Activated naive CD4-positive, alpha-beta T cell treated with anti-CD3 and anti-CD28 coated beads for 36 hours (primary cell): ENCODE measurements around the gene AKAP8. TPM values are rescaled to one million over a fixed set of nuclear protein-coding genes. Genes with fewer than 3 reads are reported as not detected.

Source experiments
- CTCF ChIA-PET: fragments of 350-600 bp; sonication (Branson Sonifier 250); formaldehyde crosslinking; loops from one replicate; lab custom pipeline; 2021; ENCODE audit warnings: antibody characterized with exemption; lab: Charles Lee
- DNase-seq: peaks from one replicate; pipeline ENCODE4 v3.0.0-alpha.2; 2020
- H3K27ac Mint-ChIP-seq: one replicate; pipeline ENCODE4 v1.8.0; 2021; ENCODE audit warnings: mild to moderate bottlenecking, mixed read lengths
- H3K27me3 Mint-ChIP-seq: one replicate; pipeline ENCODE4 v1.8.0; 2021; ENCODE audit warnings: low read depth, mixed read lengths
- H3K36me3 Mint-ChIP-seq: one replicate; pipeline ENCODE4 v1.8.0; 2021; ENCODE audit warnings: low read depth, mixed read lengths
- H3K4me1 Mint-ChIP-seq: one replicate; pipeline ENCODE4 v1.8.0; 2021; ENCODE audit warnings: low read depth, mixed read lengths
- H3K4me3 Mint-ChIP-seq: one replicate; pipeline ENCODE4 v1.8.0; 2021; ENCODE audit warnings: mild to moderate bottlenecking, moderate library complexity, mixed read lengths
- H3K9me3 Mint-ChIP-seq: one replicate; pipeline ENCODE4 v1.8.0; 2021; ENCODE audit warnings: mixed read lengths
- intact Hi-C: fragments of 100-400 bp; cut with micrococcal nuclease; formaldehyde crosslinking; loops from one replicate; pipeline ENCODE4 v1.15.1; 2023
- total RNA-seq, 2 experiments: library from RNA; stranded (reverse); gene quantifications; one replicate each; pipeline ENCODE4 v1.2.3, GENCODE V29; 2021

The AKAP8 gene
- total RNA-seq, 2 experiments from 2014 or later = 27.1 to 30.3 TPM

- Mint-ChIP-seq H3K4me1 (peaks cover 36% of the 10 kb centered on the region), H3K9me3 (no peaks in the 10 kb centered on the region), H3K27me3 (no peaks in the 10 kb centered on the region), H3K4me3 (no peak overlapping the region), H3K36me3 (peaks cover 9% of the 10 kb centered on the region), H3K27ac (no peak overlapping the region)
- intact Hi-C loops = no loop called here
- CTCF ChIA-PET = no interaction called here
- DNase-seq = no peak
Observed at GRCh38 chr19:15381429-15381828, 1.8 kb upstream of the AKAP8 start.

DNA sequence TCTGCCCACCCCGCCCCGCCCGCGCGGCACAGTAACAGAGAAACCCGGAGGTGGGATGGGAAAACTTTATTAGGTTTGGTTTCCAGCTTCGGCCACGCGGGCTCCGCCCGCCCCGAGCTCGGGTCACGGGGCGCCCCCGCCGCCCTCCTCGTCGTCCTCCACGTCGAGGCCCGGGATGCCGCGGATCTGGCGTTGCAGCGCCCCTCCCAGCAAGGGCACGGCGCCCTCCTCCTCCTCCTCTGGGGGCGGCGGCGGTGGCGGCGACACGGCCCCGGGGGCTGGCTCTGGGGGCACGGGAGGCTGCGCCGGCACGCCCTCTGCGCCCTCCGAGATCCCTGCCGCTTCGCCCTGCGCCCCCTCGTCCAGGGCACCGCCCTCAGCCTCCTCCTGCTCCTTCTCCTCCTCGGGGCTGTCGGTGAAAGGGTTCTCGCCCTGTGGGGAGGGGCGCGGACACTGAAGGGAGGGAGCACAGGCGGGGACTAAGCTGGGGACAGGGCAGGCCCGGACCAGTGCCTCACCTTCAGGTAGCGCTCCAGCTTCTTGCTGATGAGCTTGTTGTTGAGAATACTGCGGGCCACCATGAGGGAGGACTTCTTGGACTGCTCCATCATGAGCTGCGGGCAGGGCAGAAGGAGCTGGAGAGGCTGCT is 536 bp upstream of the AKAP8 start:
- Mint-ChIP-seq H3K27ac (peak overlapping the region; percentile 80), H3K36me3 (peaks cover 10% of the 10 kb centered on the region), H3K4me1 (peaks cover 42% of the 10 kb centered on the region), H3K9me3 (no peaks in the 10 kb centered on the region), H3K4me3 (peak overlapping the region; percentile 93), H3K27me3 (no peaks in the 10 kb centered on the region)
- intact Hi-C loops = loop anchor here (1.0 to 10.0 kb wide), 10 partner anchors 39 to 688 kb away; partner anchors contain the start of genes BRD4, RASAL3 and ZNF333
- peak; percentile 37 for DNase-seq
- CTCF ChIA-PET = interaction anchor here (0.9 to 3.8 kb wide), 8 partner anchors 12 to 288 kb away, joined by 3 to 21 read pairs (median 3); partner anchors contain the start of gene AKAP8L

- peaks cover 10% of the 10 kb centered on the region for H3K36me3 Mint-ChIP-seq
Observed at GRCh38 chr19:15378534-15379082, 979 bp downstream of the AKAP8 start.

DNA sequence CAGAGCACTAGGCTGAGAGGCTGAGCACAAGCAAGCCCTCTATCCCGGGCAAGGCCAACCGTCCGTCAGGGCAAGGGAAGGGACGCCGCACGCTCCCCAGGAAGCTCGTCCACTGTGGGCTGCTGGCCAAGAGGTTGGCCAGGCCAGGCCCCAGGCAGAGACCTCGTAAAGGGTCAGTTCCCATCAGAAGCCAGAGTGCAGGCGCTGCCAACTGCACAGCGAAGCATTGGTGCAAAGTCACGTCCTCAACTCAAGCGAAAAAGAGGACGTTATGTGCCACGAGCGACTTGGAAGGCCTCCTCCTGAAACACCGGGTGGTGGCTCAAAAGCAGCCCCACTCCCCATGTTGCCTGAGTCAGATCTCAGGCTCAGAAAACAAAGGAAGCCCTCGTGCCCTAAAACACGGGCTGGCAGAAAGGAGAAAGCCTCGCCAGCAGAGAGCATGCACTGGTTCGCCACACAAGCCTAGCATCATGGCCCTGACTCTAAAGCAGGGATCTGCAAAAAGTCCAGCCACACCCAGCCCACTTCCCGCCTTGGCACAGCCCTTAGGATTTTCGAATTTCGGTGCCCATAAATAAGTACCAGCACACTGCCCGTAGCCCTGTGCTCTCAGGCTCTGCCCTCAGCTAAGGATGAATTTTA is 4.7 kb downstream of the AKAP8 start:
- Mint-ChIP-seq H3K4me1 (peaks cover 37% of the 10 kb centered on the region), H3K4me3 (no peak overlapping the region), H3K27ac (no peak overlapping the region), H3K9me3 (no peaks in the 10 kb centered on the region), H3K36me3 (peaks cover 21% of the 10 kb centered on the region), H3K27me3 (no peaks in the 10 kb centered on the region)
- DNase-seq = no peak
- CTCF ChIA-PET = no interaction called here
- intact Hi-C loops = loop anchor here (5.0 to 10.0 kb wide), 2 partner anchors 200 to 683 kb away; partner anchors contain the start of gene ZNF333

More at GRCh38 chr19:15378534-15379082, 979 bp downstream of the AKAP8 start:
- CTCF ChIA-PET = interaction anchor here (0.8 to 3.8 kb wide), 5 partner anchors 13 to 177 kb away, joined by 3 to 21 read pairs (median 6); partner anchors contain the start of gene AKAP8L
- peaks cover 49% of the 10 kb centered on the region for H3K4me1 Mint-ChIP-seq
- H3K9me3 Mint-ChIP-seq = no peaks in the 10 kb centered on the region
- H3K27me3 Mint-ChIP-seq = no peaks in the 10 kb centered on the region
- H3K4me3 Mint-ChIP-seq = peak overlapping the region; percentile 93
- peak overlapping the region; percentile 91 for H3K27ac Mint-ChIP-seq
- peak; percentile 66 for DNase-seq
- intact Hi-C loops = loop anchor here (1.0 to 10.0 kb wide), 10 partner anchors 41 to 686 kb away; partner anchors contain the start of genes BRD4, RASAL3 and ZNF333

- DNase-seq = no peak
- Mint-ChIP-seq H3K4me1 (peaks cover 37% of the 10 kb centered on the region), H3K27ac (no peak overlapping the region), H3K27me3 (no peaks in the 10 kb centered on the region), H3K36me3 (peaks cover 21% of the 10 kb centered on the region), H3K9me3 (no peaks in the 10 kb centered on the region), H3K4me3 (no peak overlapping the region)
- intact Hi-C loops = loop anchor here (10.0 kb wide), 1 partner anchor 199 kb away; no protein-coding TSS in a partner anchor
- CTCF ChIA-PET = no interaction called here
Observed at GRCh38 chr19:15374105-15374651, 5.4 kb downstream of the AKAP8 start.

GRCh38 chr19:15373644-15374043 is 5.9 kb downstream of the AKAP8 start:
- DNase-seq = no peak
- Mint-ChIP-seq H3K4me3 (no peak overlapping the region), H3K27ac (no peak overlapping the region), H3K9me3 (no peaks in the 10 kb centered on the region), H3K4me1 (peaks cover 37% of the 10 kb centered on the region), H3K36me3 (peaks cover 25% of the 10 kb centered on the region), H3K27me3 (no peaks in the 10 kb centered on the region)
- CTCF ChIA-PET = no interaction called here
- intact Hi-C loops = loop anchor here (10.0 kb wide), 1 partner anchor 199 kb away; no protein-coding TSS in a partner anchor

DNA sequence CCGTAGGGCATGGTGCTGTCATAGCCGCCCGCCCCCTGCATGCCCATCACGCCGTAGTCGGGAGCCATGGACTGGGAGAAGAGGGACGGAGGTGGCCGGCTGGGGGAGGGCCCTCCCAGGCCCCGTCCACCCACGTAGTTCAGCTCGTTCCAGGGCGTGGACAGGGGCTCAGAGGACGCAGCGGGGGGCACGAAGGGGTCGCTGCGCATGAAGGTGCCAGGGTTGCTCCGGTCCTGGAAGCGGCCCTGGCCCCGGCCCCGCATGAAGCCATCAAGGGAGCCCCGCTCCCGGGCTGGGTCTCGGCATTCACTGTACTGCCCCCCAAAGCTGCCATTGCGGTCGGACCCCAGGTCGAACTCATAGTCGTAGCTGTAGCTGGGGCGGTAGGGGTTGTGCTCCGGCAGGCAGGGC is 6.7 kb downstream of the AKAP8 start:
- H3K36me3 Mint-ChIP-seq = peaks cover 22% of the 10 kb centered on the region
- CTCF ChIA-PET = no interaction called here
- peaks cover 32% of the 10 kb centered on the region for H3K4me1 Mint-ChIP-seq
- H3K27ac Mint-ChIP-seq = no peak overlapping the region
- no peaks in the 10 kb centered on the region for H3K27me3 Mint-ChIP-seq
- DNase-seq = no peak
- no peaks in the 10 kb centered on the region for H3K9me3 Mint-ChIP-seq
- intact Hi-C loops = loop anchor here (10.0 kb wide), 1 partner anchor 198 kb away; no protein-coding TSS in a partner anchor
- H3K4me3 Mint-ChIP-seq = no peak overlapping the region

DNA sequence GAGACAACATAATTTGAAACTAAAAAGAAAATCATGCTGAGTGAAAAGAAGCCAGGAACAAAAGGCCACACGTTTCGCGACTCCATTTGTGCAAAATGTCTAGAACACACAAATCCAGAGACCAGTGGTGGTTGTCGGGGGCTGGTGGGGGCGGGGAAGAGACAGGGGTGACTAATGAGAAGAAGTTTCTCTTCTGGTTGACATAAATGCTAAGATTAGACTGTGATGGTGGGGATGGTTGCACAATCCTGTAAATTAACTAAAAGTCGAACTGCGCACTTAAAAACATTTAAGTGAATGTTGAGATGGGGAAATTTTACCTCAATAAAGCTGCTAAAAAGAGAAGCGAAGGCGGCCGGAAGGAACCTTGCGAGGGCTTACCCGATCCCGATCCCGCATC is 7.1 kb downstream of the AKAP8 start:
- Mint-ChIP-seq H3K9me3 (no peaks in the 10 kb centered on the region), H3K4me3 (no peak overlapping the region), H3K4me1 (peaks cover 27% of the 10 kb centered on the region), H3K27me3 (no peaks in the 10 kb centered on the region), H3K27ac (no peak overlapping the region), H3K36me3 (peaks cover 25% of the 10 kb centered on the region)
- intact Hi-C loops = loop anchor here (10.0 kb wide), 1 partner anchor 198 kb away; no protein-coding TSS in a partner anchor
- CTCF ChIA-PET = no interaction called here
- DNase-seq = no peak

DNA sequence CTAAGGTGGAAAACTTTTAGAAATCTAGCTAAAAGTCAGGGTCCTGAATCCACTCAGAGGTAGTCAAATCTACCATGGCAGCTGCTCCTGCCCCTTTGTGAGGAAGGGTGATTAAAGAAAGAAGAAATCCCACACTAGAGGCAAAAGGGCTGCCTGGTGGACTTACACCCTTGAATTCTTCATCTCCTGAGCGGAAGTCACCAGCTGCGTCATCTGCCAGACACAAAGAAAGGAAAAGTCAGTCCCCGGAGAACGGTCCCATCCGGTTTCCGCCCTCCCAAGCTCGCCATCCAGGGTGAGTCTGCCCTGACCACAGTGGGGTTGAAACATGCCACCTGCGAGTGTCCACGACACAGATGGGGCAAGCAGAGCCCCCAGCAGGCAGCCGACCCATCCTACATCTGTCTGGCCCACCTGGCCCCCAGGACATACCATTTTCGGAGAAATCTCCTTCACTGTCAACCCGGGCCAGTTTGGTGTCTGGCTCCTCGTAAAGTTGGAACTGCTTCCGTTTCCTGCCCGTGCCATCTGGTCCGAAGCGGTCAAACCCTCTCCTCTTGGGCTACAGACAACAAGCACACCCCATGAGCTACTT is 7.7 kb downstream of the AKAP8 start:
- H3K4me3 Mint-ChIP-seq = no peak overlapping the region
- intact Hi-C loops = loop anchor here (10.0 kb wide), 1 partner anchor 197 kb away; no protein-coding TSS in a partner anchor
- no peaks in the 10 kb centered on the region for H3K9me3 Mint-ChIP-seq
- H3K4me1 Mint-ChIP-seq = peaks cover 23% of the 10 kb centered on the region
- H3K27ac Mint-ChIP-seq = peak overlapping the region; percentile 41
- CTCF ChIA-PET = no interaction called here
- no peak for DNase-seq
- H3K36me3 Mint-ChIP-seq = peaks cover 25% of the 10 kb centered on the region
- H3K27me3 Mint-ChIP-seq = no peaks in the 10 kb centered on the region

DNA sequence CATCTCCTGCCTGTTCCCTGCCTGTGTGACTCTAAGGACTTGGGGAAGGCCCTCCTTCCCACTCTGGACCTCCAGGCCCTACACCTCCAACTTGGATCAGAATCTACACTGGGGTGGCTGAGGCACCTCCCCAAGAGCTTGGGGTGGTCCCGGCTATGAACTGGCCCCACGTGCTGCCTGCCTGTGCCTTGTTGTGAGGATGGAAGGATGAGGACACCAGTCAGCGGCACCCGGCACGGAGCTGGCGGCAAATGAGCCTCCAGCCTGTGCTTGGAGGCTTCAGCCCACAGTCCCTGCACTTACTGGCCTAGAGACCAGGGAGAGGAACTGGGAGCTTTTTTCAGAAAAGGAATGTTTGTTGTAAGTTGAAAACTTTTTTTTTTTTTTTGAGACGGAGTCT is 8.5 kb downstream of the AKAP8 start:
- H3K4me1 Mint-ChIP-seq = peaks cover 18% of the 10 kb centered on the region
- H3K9me3 Mint-ChIP-seq = no peaks in the 10 kb centered on the region
- no peak overlapping the region for H3K4me3 Mint-ChIP-seq
- no peaks in the 10 kb centered on the region for H3K27me3 Mint-ChIP-seq
- intact Hi-C loops = loop anchor here (10.0 kb wide), 1 partner anchor 196 kb away; no protein-coding TSS in a partner anchor
- CTCF ChIA-PET = no interaction called here
- H3K36me3 Mint-ChIP-seq = peaks cover 26% of the 10 kb centered on the region
- no peak for DNase-seq
- H3K27ac Mint-ChIP-seq = no peak overlapping the region

GRCh38 chr19:15369594-15369891 is 10.0 kb downstream of the AKAP8 start:
- H3K27ac Mint-ChIP-seq = peak overlapping the region; percentile 41
- CTCF ChIA-PET = no interaction called here
- peaks cover 29% of the 10 kb centered on the region for H3K36me3 Mint-ChIP-seq
- intact Hi-C loops = no loop called here
- no peak for DNase-seq
- H3K27me3 Mint-ChIP-seq = no peaks in the 10 kb centered on the region
- no peak overlapping the region for H3K4me3 Mint-ChIP-seq
- no peaks in the 10 kb centered on the region for H3K9me3 Mint-ChIP-seq
- peaks cover 8% of the 10 kb centered on the region for H3K4me1 Mint-ChIP-seq
